ENCODE data around the gene ALDH1B1. TPM values are rescaled to one million over a fixed set of nuclear protein-coding genes. Genes with fewer than 3 reads are reported as not detected.

Gene ALDH1B1
- total RNA-seq, 6 experiments from 2014 or later, result 34.5 to 42.0 (median 37.2) TPM

DNA sequence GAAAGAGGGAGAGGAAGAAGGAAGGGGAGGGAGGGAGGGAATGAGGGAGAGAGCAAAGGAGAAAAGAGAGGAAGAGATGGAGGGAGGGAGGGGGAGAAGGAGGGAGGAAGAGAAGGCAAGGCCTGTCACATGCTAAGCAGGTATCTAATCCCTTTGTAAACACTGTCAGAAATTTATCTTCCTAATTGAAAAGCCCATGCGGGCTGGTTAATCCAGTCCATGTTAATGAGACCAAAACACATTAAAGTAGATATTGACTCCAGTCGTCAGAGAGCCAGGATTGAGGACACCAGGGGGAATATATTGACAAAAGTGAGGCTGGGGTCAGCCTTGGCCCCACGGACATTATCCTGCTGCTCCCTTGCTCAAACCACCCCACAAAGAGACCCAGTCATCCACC is 37.4 kb upstream of the ALDH1B1 start:
- no peaks in the 10 kb centered on the region for H3K9me3 Mint-ChIP-seq
- no peak overlapping the region for H3K4me3 Mint-ChIP-seq
- H3K36me3 Mint-ChIP-seq (ENCODE audit: low read depth), result no peaks in the 10 kb centered on the region
- H3K27ac Mint-ChIP-seq, result no peak overlapping the region
- TF ChIP-seq, protein P1, sequence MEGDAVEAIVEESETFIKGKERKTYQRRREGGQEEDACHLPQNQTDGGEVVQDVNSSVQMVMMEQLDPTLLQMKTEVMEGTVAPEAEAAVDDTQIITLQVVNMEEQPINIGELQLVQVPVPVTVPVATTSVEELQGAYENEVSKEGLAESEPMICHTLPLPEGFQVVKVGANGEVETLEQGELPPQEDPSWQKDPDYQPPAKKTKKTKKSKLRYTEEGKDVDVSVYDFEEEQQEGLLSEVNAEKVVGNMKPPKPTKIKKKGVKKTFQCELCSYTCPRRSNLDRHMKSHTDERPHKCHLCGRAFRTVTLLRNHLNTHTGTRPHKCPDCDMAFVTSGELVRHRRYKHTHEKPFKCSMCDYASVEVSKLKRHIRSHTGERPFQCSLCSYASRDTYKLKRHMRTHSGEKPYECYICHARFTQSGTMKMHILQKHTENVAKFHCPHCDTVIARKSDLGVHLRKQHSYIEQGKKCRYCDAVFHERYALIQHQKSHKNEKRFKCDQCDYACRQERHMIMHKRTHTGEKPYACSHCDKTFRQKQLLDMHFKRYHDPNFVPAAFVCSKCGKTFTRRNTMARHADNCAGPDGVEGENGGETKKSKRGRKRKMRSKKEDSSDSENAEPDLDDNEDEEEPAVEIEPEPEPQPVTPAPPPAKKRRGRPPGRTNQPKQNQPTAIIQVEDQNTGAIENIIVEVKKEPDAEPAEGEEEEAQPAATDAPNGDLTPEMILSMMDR (IDR thresholded peaks at IDR 0.05), result no peak
- peaks cover 44% of the 10 kb centered on the region for H3K27me3 Mint-ChIP-seq (ENCODE audit: insufficient read depth)
- no peaks in the 10 kb centered on the region for H3K4me1 Mint-ChIP-seq (ENCODE audit: low read depth)
- DNase-seq, result no peak

DNA sequence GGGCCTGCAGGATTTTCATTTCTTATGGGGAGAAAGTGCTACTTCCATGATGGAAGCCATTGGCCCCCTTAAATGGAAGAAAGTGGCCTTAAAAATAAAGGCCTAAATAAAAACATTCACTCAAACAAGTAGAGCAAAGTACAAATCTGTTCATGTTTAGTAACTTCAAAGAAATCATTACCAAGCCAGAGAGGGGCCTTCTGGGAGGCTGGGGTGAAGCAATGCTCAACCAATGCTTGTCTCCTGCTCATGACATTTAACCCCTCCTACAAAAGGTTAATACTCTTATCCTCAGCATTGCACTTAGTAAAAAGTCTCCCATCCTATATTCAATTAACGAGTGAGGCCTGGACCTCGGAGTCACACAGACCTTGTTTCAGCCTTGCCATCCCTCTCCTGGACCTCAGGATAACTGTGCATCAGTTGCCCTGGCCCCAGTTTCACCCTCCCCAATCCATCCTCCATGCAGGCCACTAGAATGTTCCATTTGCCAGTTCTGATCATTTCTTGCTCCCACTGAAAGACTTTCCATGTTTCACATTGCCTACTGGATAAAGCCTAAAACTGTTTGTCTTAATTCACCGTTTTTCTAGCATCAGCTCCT is 36.9 kb upstream of the ALDH1B1 start:
- peaks cover 42% of the 10 kb centered on the region for H3K27me3 Mint-ChIP-seq (ENCODE audit: insufficient read depth)
- H3K27ac Mint-ChIP-seq, result no peak overlapping the region
- H3K4me3 Mint-ChIP-seq, result no peak overlapping the region
- DNase-seq, result no peak
- TF ChIP-seq, protein P1 (IDR thresholded peaks at IDR 0.05), result no peak
- no peaks in the 10 kb centered on the region for H3K9me3 Mint-ChIP-seq
- no peaks in the 10 kb centered on the region for H3K4me1 Mint-ChIP-seq (ENCODE audit: low read depth)
- no peaks in the 10 kb centered on the region for H3K36me3 Mint-ChIP-seq (ENCODE audit: low read depth)

DNA sequence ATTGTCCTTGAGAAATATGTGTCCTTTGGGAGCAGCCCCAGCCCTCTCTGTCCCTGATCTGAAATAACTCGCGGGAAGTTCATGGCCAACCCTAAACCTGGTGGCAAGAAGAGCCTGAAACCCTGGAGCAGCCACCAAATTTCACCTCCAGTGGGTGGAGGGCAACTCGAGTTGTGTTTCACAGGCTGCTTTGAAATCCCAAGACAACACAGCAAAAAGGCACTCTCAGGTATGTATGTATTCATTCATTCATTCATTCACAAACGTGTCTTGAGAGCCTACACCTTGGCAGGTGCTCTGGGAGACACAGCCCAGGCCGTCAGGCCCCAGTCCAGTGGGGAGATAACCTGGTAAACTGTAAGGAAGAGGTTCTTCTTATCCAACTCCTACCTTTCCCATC is 35.7 kb upstream of the ALDH1B1 start:
- Mint-ChIP-seq H3K27me3 (ENCODE audit: insufficient read depth) (peaks cover 32% of the 10 kb centered on the region), H3K36me3 (ENCODE audit: low read depth) (no peaks in the 10 kb centered on the region), H3K4me1 (ENCODE audit: low read depth) (no peaks in the 10 kb centered on the region), H3K4me3 (no peak overlapping the region), H3K27ac (no peak overlapping the region), H3K9me3 (no peaks in the 10 kb centered on the region)
- TF ChIP-seq, protein P1 (IDR thresholded peaks at IDR 0.05), result no peak
- DNase-seq, result no peak

DNA sequence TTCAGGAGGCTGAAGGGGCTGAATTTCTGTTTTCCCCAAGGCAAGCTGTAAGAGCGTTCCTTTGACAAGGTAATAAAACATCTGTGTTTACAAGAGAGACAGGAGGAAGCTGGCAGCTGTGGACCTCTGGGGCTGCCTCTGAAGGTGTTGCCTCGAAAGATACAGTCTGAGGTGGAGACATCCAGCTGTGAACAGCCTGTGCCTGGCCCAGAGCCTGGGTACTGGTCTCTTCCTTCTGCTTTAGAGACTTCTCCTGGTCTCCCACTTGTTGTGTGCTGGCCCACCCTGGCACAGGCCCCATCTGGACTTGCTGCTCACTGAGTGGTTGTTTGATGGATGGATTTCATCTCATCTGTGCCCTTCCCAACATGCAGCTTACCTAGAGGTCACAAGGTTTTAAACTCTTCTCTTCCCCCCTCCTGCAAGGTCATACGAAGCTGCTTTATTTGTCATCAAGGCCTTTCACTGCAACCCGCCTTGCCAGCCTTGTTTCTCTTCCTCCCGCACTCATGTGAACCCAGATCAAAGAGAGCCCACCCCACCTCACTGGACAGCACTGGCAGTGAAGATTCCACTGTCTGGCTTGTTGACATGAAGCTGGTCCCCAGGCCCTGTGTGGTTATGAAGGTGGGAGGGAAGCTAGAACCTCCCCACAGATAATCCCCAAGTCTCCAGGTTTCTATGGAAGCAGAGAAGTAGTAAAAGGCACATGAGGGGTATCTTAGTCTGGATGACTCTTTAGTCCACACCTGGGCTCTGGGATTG is 35.0 kb upstream of the ALDH1B1 start:
- DNase-seq, result no peak
- TF ChIP-seq, protein P1 (IDR thresholded peaks at IDR 0.05), result no peak
- H3K36me3 Mint-ChIP-seq (ENCODE audit: low read depth), result no peaks in the 10 kb centered on the region
- no peaks in the 10 kb centered on the region for H3K9me3 Mint-ChIP-seq
- H3K4me1 Mint-ChIP-seq (ENCODE audit: low read depth), result no peaks in the 10 kb centered on the region
- H3K4me3 Mint-ChIP-seq, result no peak overlapping the region
- H3K27me3 Mint-ChIP-seq (ENCODE audit: insufficient read depth), result peaks cover 27% of the 10 kb centered on the region
- no peak overlapping the region for H3K27ac Mint-ChIP-seq

DNA sequence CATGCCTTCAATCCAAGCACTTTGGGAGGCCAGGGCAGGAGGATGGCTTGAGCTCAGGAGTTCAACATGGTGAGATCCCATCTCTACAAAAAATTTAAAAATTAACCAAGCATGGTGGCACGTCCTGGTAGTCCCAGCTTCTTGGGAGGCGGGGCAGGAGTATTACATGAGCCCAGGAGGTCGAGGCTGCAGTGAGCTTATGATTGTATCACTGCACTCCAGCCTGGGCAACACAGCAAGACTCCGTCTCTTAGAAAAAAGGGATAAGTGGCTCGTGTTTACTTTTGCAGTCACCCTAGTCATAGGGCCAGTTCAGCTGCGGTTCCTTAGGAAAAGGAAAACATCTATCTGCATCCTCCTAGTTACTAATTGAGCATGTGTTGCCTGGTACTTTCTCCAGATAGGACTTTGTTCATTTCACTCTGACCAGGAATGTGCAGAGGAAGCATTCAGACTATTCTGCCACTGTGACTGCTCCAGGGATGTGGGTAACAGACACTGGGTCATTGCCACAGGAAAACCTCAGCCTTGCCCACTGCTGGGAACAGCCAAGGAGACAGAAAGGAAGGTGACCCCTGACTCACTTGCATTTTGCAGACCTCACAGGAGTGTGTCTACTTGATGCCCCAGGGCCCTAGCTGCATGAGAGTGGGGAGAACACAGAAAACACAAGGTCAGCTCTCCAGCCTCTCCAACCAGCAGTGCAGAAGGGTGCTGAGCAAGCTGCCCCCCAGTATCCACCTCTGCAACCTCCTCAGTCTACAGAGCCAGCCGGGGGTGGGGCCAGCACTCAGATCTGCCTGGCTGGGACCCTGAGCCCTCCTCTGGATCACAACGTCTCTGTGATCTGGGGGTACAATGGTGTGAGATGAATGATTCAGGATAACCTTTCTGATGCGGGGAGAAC is 33.9 kb upstream of the ALDH1B1 start:
- H3K4me1 Mint-ChIP-seq (ENCODE audit: low read depth), result peaks cover 10% of the 10 kb centered on the region
- TF ChIP-seq, protein P1 (IDR thresholded peaks at IDR 0.05), result no peak
- no peak overlapping the region for H3K27ac Mint-ChIP-seq

More for the DNA sequence above, 33.9 kb upstream of the ALDH1B1 start:
- peak; percentile 11 for DNase-seq
- no peaks in the 10 kb centered on the region for H3K36me3 Mint-ChIP-seq (ENCODE audit: low read depth)
- no peaks in the 10 kb centered on the region for H3K9me3 Mint-ChIP-seq
- H3K27me3 Mint-ChIP-seq (ENCODE audit: insufficient read depth), result peaks cover 17% of the 10 kb centered on the region
- H3K4me3 Mint-ChIP-seq, result no peak overlapping the region

All from HFFc6 (cell line).